ENCODE measurements around the gene KIF15. TPM values are rescaled to one million over a fixed set of nuclear protein-coding genes. Genes with fewer than 3 reads are reported as not detected.

KIF15 gene
- polyA plus RNA-seq, 1 donor from 2014 or later = 5.8 TPM

DNA sequence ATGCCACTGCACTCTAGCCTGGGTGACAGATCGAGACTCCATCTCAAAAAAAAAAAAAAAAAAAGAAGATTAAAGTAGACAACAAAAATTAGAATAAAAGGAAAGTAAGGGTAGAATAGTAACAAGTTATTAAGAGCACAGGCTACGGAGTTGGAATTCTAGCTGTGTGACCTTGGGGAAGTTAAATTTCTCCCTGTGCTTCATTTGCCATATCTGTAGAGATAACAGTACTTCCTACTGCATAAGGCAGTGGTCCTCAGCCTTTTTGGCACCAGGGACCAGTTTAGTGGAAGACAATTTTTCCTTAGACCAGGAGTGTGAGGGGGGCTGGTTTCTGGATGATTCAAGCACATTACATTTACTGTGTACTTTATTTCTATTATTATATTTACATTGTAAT is 71.4 kb downstream of the KIF15 start:
- Histone ChIP-seq H3K9ac (ENCODE audit: low read length) (no peak overlapping the region), H3K27me3 (ENCODE audit: insufficient read depth, low read depth, low read length) (no peaks in the 10 kb centered on the region), H3K27ac (ENCODE audit: low read length) (no peak overlapping the region), H3F3A (ENCODE audit: insufficient read depth, low read length, poor library complexity, severe bottlenecking) (no peaks in the 10 kb centered on the region), H3K4me3 (ENCODE audit: low read length) (no peak overlapping the region), H3K36me3 (ENCODE audit: insufficient read depth, low read length) (no peaks in the 10 kb centered on the region), H3K79me2 (replicated peaks; ENCODE audit: insufficient read depth, low read length) (no peaks in the 10 kb centered on the region), H3K9me2 (ENCODE audit: insufficient read depth, low read length) (no peaks in the 10 kb centered on the region), H2AFZ (ENCODE audit: low read depth, low read length) (no peak overlapping the region), H3K4me2 (ENCODE audit: low read length) (no peak overlapping the region), H4K20me1 (ENCODE audit: insufficient read depth) (no peaks in the 10 kb centered on the region), H3K9me3 (ENCODE audit: low read length) (no peaks in the 10 kb centered on the region)
- TF ChIP-seq POLR2AphosphoS5 (IDR thresholded peaks at IDR 0.05) (no peak), EP300 (conservative IDR thresholded peaks at IDR 0.05; ENCODE audit: poor library complexity, severe bottlenecking) (no peak), RAD21 (conservative IDR thresholded peaks at IDR 0.05) (no peak), REST (IDR thresholded peaks at IDR 0.05; ENCODE audit: borderline replicate concordance) (no peak), MXI1 (conservative IDR thresholded peaks at IDR 0.05; ENCODE audit: poor library complexity, severe bottlenecking) (no peak), EZH2 (IDR thresholded peaks at IDR 0.05; ENCODE audit: borderline replicate concordance, insufficient read depth, low read length, poor library complexity, severe bottlenecking) (no peak), TAF1 (IDR thresholded peaks at IDR 0.05; ENCODE audit: low read depth) (no peak), SMC3 (conservative IDR thresholded peaks at IDR 0.05; ENCODE audit: poor library complexity) (no peak), CTCF (IDR thresholded peaks at IDR 0.05; ENCODE audit: poor library complexity, severe bottlenecking) (no peak)

DNA sequence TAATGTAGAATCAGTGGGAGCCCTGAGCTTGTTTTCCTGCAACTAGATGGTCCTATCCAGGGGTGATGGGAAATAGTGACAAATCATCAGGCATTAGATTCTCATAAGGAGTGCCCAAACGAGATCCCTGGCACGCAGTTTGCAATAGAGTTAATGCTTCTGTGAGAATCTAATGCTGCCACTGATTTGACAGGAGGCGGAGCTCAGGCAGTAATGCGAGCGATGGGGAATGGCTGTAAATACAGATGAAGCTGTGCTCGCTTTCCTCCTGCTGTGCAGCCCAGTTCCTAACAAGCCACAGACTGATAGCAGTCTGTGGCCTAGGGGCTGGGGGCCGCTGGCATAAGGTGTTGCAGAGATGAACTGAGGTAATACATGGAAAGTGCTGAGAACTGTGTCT is 71.8 kb downstream of the KIF15 start:
- Histone ChIP-seq H3K79me2 (replicated peaks; ENCODE audit: insufficient read depth, low read length) (no peaks in the 10 kb centered on the region), H3K9ac (ENCODE audit: low read length) (no peak overlapping the region), H3K9me3 (ENCODE audit: low read length) (no peaks in the 10 kb centered on the region), H3K36me3 (ENCODE audit: insufficient read depth, low read length) (no peaks in the 10 kb centered on the region), H3K27me3 (ENCODE audit: insufficient read depth, low read depth, low read length) (no peaks in the 10 kb centered on the region), H3K9me2 (ENCODE audit: insufficient read depth, low read length) (no peaks in the 10 kb centered on the region), H3K4me2 (ENCODE audit: low read length) (no peak overlapping the region), H3F3A (ENCODE audit: insufficient read depth, low read length, poor library complexity, severe bottlenecking) (no peaks in the 10 kb centered on the region), H3K4me3 (ENCODE audit: low read length) (peak overlapping the region; percentile 21), H3K27ac (ENCODE audit: low read length) (no peak overlapping the region), H2AFZ (ENCODE audit: low read depth, low read length) (no peak overlapping the region), H4K20me1 (ENCODE audit: insufficient read depth) (no peaks in the 10 kb centered on the region)
- no peak for TF ChIP-seq EP300 (conservative IDR thresholded peaks at IDR 0.05; ENCODE audit: poor library complexity, severe bottlenecking)
- no peak for TF ChIP-seq CTCF (IDR thresholded peaks at IDR 0.05; ENCODE audit: poor library complexity, severe bottlenecking)
- no peak for TF ChIP-seq RAD21 (conservative IDR thresholded peaks at IDR 0.05)
- TF ChIP-seq TAF1 (IDR thresholded peaks at IDR 0.05; ENCODE audit: low read depth) = no peak
- no peak for TF ChIP-seq EZH2 (IDR thresholded peaks at IDR 0.05; ENCODE audit: borderline replicate concordance, insufficient read depth, low read length, poor library complexity, severe bottlenecking)
- no peak for TF ChIP-seq REST (IDR thresholded peaks at IDR 0.05; ENCODE audit: borderline replicate concordance)
- TF ChIP-seq POLR2AphosphoS5 (IDR thresholded peaks at IDR 0.05) = no peak
- TF ChIP-seq SMC3 (conservative IDR thresholded peaks at IDR 0.05; ENCODE audit: poor library complexity) = no peak
- TF ChIP-seq MXI1 (conservative IDR thresholded peaks at IDR 0.05; ENCODE audit: poor library complexity, severe bottlenecking) = no peak

Data from neural cell (in vitro differentiated cells).